OCI-LY1 (cell line): ENCODE data around the gene STAT5A.

Experiments
- H2AFZ ChIP-seq: fragments of 200-600 bp; sonication (generic), shearing (Covaris generic); 2 replicates; pipeline ENCODE4 v1.6.0; 2014; ENCODE audit warnings: antibody characterized with exemption, mild to moderate bottlenecking, low read length
- H3F3A ChIP-seq: fragments of 200-600 bp; sonication (generic), shearing (Covaris generic); 2 replicates; pipeline ENCODE4 v1.6.0; 2014; ENCODE audit warnings: mild to moderate bottlenecking, antibody characterized with exemption, low read length, moderate library complexity; ENCODE audit not compliant: insufficient read depth
- H3K27ac ChIP-seq: fragments of 200-600 bp; sonication (generic); 2 replicates; pipeline ENCODE4 v1.5.1; 2014; ENCODE audit warnings: low read length, mixed run types, mild to moderate bottlenecking, low read depth; ENCODE audit not compliant: poor library complexity, severe bottlenecking
- H3K27me3 ChIP-seq: fragments of 200-600 bp; sonication (generic); 2 replicates; pipeline ENCODE4 v1.6.0; 2014; ENCODE audit warnings: antibody characterized with exemption, mild to moderate bottlenecking, low read length, moderate library complexity; ENCODE audit not compliant: insufficient read depth
- H3K36me3 ChIP-seq: fragments of 200-600 bp; sonication (generic); 2 replicates; pipeline ENCODE4 v1.6.1; 2014; ENCODE audit warnings: mild to moderate bottlenecking, antibody characterized with exemption, low read length, moderate library complexity, mixed read lengths; ENCODE audit not compliant: insufficient read depth
- H3K4me1 ChIP-seq: fragments of 200-600 bp; sonication (generic); 2 replicates; pipeline ENCODE4 v1.5.1; 2014; ENCODE audit warnings: mild to moderate bottlenecking, low read length, moderate library complexity; ENCODE audit not compliant: insufficient read depth, severe bottlenecking
- H3K4me2 ChIP-seq: fragments of 200-600 bp; sonication (generic), shearing (Covaris generic); 2 replicates; pipeline ENCODE4 v1.6.1; 2014; ENCODE audit warnings: low read length
- H3K4me3 ChIP-seq: fragments of 200-600 bp; sonication (generic); 2 replicates; pipeline ENCODE4 v1.5.1; 2014; ENCODE audit warnings: low read length, low read depth, mild to moderate bottlenecking, mixed read lengths; ENCODE audit not compliant: poor library complexity, severe bottlenecking
- H3K79me2 ChIP-seq: fragments of 200-600 bp; shearing (Covaris generic); 2 replicates; pipeline ENCODE4 v1.6.1; 2016; ENCODE audit warnings: mixed run types, low read length, mixed read lengths; ENCODE audit not compliant: insufficient read depth
- H3K9ac ChIP-seq: fragments of 200-600 bp; sonication (generic), shearing (Covaris generic); 2 replicates; pipeline ENCODE4 v1.6.1; 2014; ENCODE audit warnings: mild to moderate bottlenecking, low read length, mixed read lengths
- H3K9me2 ChIP-seq: fragments of 200-600 bp; sonication (generic), shearing (Covaris generic); 2 replicates; pipeline ENCODE4 v1.6.1; 2014; ENCODE audit warnings: low read depth, mild to moderate bottlenecking, low read length, mixed read lengths
- H3K9me3 ChIP-seq: fragments of 200-600 bp; shearing (Covaris generic); 2 replicates; pipeline ENCODE4 v1.6.1; 2014; ENCODE audit warnings: low read length, mixed read lengths
- H4K20me1 ChIP-seq: fragments of 200-600 bp; sonication (generic), shearing (Covaris generic); 2 replicates; pipeline ENCODE4 v1.6.0; 2016; ENCODE audit warnings: mild to moderate bottlenecking, low read length; ENCODE audit not compliant: insufficient read depth
- EZH2 ChIP-seq: fragments of 200-600 bp; sonication (generic), shearing (Covaris generic); IDR thresholded peaks from 2 replicates; pipeline ENCODE4 v1.8.0; 2017; ENCODE audit warnings: borderline replicate concordance, mixed run types, mild to moderate bottlenecking, antibody characterized with exemption, low read length, moderate library complexity, mixed read lengths
- TF ChIP-seq, protein P1 (sequence below): fragments of 200-600 bp; sonication (generic), shearing (Covaris generic); IDR thresholded peaks from 2 replicates; pipeline ENCODE4 v1.5.1; 2017; ENCODE audit warnings: mild to moderate bottlenecking, antibody characterized with exemption, low read length, moderate library complexity, mixed read lengths

The STAT5A gene

GRCh38 chr17:42342242-42343008 lies 54.1 kb downstream of the STAT5A start:
- TF ChIP-seq, protein P1, sequence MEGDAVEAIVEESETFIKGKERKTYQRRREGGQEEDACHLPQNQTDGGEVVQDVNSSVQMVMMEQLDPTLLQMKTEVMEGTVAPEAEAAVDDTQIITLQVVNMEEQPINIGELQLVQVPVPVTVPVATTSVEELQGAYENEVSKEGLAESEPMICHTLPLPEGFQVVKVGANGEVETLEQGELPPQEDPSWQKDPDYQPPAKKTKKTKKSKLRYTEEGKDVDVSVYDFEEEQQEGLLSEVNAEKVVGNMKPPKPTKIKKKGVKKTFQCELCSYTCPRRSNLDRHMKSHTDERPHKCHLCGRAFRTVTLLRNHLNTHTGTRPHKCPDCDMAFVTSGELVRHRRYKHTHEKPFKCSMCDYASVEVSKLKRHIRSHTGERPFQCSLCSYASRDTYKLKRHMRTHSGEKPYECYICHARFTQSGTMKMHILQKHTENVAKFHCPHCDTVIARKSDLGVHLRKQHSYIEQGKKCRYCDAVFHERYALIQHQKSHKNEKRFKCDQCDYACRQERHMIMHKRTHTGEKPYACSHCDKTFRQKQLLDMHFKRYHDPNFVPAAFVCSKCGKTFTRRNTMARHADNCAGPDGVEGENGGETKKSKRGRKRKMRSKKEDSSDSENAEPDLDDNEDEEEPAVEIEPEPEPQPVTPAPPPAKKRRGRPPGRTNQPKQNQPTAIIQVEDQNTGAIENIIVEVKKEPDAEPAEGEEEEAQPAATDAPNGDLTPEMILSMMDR, result no peak
- no peak for TF ChIP-seq EZH2
- Histone ChIP-seq H3K9me2 (no peaks in the 10 kb centered on the region), H3K79me2 (no peaks in the 10 kb centered on the region), H3K4me3 (no peak overlapping the region), H3K27me3 (no peaks in the 10 kb centered on the region), H3K9me3 (no peaks in the 10 kb centered on the region), H3K4me1 (peaks cover 5% of the 10 kb centered on the region), H3K36me3 (peaks cover 3% of the 10 kb centered on the region; the same call in 1 of the 2 replicates), H2AFZ (no peak overlapping the region), H3K27ac (no peak overlapping the region), H3F3A (no peaks in the 10 kb centered on the region), H3K4me2 (no peak overlapping the region), H4K20me1 (no peaks in the 10 kb centered on the region), H3K9ac (no peak overlapping the region)

DNA sequence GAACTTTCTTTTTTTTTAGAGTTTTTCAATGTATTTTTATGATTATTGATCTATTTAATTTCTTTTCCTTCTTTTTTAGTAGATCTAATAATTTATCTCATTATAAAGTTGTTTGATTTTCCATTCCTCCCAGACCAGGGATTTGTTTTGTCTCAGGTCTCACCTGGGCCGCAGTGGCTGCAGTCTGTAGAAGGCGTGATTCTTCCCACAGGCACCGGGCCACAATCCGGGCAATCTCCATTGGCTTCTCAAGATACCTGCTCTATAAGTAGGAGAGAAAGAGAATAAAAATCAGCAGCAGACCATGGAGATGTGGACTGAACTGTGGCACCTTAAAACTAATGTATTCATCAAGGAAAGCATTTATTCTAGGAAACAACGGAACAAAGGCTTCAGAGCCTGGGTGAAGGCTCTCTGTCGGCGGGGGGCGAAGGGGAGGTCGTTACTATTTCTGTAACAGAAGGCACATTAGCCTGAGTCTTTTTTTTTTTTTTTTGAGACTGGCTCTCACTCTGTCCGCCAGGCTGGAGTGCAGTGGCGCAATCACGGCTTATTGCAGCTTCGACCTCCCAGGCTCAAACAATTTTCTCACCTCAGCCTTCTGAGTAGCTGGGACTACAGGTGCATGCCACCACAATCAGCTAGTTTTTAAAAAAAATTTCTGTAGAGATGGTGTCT lies 57.2 kb downstream of the STAT5A start:
- no peak overlapping the region for H3K4me3 ChIP-seq
- no peaks in the 10 kb centered on the region for H3K79me2 ChIP-seq
- no peaks in the 10 kb centered on the region for H3K9me2 ChIP-seq
- H3K9ac ChIP-seq, result no peak overlapping the region
- TF ChIP-seq, protein P1, result no peak
- TF ChIP-seq EZH2, result no peak
- H3K27me3 ChIP-seq, result 0 out of 2 replicates have a peak, but pooled peaks cover 3% of the 10 kb centered on the region
- H4K20me1 ChIP-seq, result no peaks in the 10 kb centered on the region
- peaks cover 5% of the 10 kb centered on the region for H3K4me1 ChIP-seq
- H2AFZ ChIP-seq, result no peak overlapping the region
- no peak overlapping the region for H3K4me2 ChIP-seq
- peaks cover 3% of the 10 kb centered on the region; the same call in 1 of the 2 replicates for H3K36me3 ChIP-seq
- H3F3A ChIP-seq, result no peaks in the 10 kb centered on the region
- no peak overlapping the region for H3K27ac ChIP-seq
- H3K9me3 ChIP-seq, result no peaks in the 10 kb centered on the region

GRCh38 chr17:42346481-42346880 lies 58.2 kb downstream of the STAT5A start:
- H3K27ac ChIP-seq, result no peak overlapping the region
- peaks cover 3% of the 10 kb centered on the region; the same call in 1 of the 2 replicates for H3K36me3 ChIP-seq
- H3K9me3 ChIP-seq, result no peaks in the 10 kb centered on the region
- H3K4me2 ChIP-seq, result no peak overlapping the region
- 0 out of 2 replicates have a peak, but pooled peaks cover 3% of the 10 kb centered on the region for H3K27me3 ChIP-seq
- no peaks in the 10 kb centered on the region for H3K79me2 ChIP-seq
- H3F3A ChIP-seq, result no peaks in the 10 kb centered on the region
- H3K9ac ChIP-seq, result no peak overlapping the region
- H3K4me1 ChIP-seq, result peaks cover 5% of the 10 kb centered on the region
- H3K9me2 ChIP-seq, result no peaks in the 10 kb centered on the region
- H2AFZ ChIP-seq, result no peak overlapping the region
- H3K4me3 ChIP-seq, result no peak overlapping the region
- TF ChIP-seq, protein P1, result no peak
- H4K20me1 ChIP-seq, result no peaks in the 10 kb centered on the region
